ENCODE results near the gene A2ML1.
"Not testable (repeated sequence)": the region's sequence is repeated elsewhere in the genome, so short reads cannot be mapped to it uniquely, and the experiment has no call there.

A2ML1 gene

GRCh38 chr12:8841778-8842177 lies 19.4 kb downstream of the A2ML1 start:
- no peak overlapping the region for H3K27ac ChIP-seq
- TF ChIP-seq, protein P1, sequence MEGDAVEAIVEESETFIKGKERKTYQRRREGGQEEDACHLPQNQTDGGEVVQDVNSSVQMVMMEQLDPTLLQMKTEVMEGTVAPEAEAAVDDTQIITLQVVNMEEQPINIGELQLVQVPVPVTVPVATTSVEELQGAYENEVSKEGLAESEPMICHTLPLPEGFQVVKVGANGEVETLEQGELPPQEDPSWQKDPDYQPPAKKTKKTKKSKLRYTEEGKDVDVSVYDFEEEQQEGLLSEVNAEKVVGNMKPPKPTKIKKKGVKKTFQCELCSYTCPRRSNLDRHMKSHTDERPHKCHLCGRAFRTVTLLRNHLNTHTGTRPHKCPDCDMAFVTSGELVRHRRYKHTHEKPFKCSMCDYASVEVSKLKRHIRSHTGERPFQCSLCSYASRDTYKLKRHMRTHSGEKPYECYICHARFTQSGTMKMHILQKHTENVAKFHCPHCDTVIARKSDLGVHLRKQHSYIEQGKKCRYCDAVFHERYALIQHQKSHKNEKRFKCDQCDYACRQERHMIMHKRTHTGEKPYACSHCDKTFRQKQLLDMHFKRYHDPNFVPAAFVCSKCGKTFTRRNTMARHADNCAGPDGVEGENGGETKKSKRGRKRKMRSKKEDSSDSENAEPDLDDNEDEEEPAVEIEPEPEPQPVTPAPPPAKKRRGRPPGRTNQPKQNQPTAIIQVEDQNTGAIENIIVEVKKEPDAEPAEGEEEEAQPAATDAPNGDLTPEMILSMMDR (conservative IDR thresholded peaks at IDR 0.05; ENCODE audit: low read depth): no peak
- ChIA-PET POLR2A (ENCODE audit: low non-redundant PET) (no interaction called here), CTCF (no interaction called here)
- no peak for DNase-seq (ENCODE audit: low spot score)

DNA sequence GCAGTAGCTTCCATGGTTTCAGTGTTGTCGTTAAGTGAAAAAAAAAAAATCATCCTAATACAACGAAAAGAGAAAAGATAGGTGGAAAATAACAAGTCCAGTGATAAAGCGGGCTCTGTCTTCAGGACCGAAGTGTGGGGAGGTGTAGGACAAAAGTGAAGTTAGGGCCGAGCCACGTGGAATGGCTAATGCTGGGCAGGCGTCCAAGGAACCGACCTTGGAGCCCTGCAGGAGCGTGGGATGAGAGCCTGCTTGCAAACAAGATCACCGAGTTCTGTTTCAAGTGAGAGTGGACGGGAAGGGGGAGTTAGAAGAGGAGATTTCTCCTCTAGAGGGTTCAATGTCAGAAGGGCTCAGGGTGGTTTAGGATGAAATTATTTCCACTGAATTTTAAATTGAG lies 22.2 kb downstream of the A2ML1 start:
- TF ChIP-seq, protein P1 (conservative IDR thresholded peaks at IDR 0.05; ENCODE audit: low read depth): no peak
- CTCF ChIA-PET: interaction anchor here (0.7 kb wide), 1 partner anchor 63 kb away, joined by 3 read pairs; no protein-coding TSS in a partner anchor
- no peak for DNase-seq (ENCODE audit: low spot score)
- no peak overlapping the region for H3K27ac ChIP-seq
- POLR2A ChIA-PET (ENCODE audit: low non-redundant PET): no interaction called here

DNA sequence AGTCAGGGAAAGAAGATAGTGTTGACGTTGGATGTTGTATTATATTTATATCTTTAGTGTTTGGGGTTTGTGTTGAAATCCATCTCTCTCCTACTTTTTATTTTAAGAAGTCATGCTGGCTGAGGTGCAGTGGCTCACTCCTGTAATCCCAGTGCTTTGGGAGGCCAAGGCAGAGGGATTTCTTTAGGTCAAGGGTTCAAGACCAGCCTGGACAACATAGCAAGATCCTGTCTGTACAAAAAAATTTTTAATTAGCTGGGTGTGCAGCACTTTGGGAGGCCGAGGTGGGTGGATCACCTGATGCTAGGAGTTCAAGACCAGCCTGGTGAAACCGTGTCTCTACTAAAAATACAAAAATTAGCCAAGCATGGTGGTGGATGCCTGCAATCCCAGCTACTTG lies 23.9 kb downstream of the A2ML1 start:
- TF ChIP-seq, protein P1 (conservative IDR thresholded peaks at IDR 0.05; ENCODE audit: low read depth): no peak
- DNase-seq (ENCODE audit: low spot score): no peak
- CTCF ChIA-PET: no interaction called here

GRCh38 chr12:8847435-8847834 lies 25.0 kb downstream of the A2ML1 start:
- POLR2A ChIA-PET (ENCODE audit: low non-redundant PET): no interaction called here
- no peak overlapping the region for H3K27ac ChIP-seq
- TF ChIP-seq, protein P1 (conservative IDR thresholded peaks at IDR 0.05; ENCODE audit: low read depth): no peak
- no peak for DNase-seq (ENCODE audit: low spot score)
- CTCF ChIA-PET: no interaction called here

More for the DNA sequence above, 23.9 kb downstream of the A2ML1 start:
- POLR2A ChIA-PET (ENCODE audit: low non-redundant PET): no interaction called here
- H3K27ac ChIP-seq: no peak overlapping the region

GRCh38 chr12:8849876-8850275 lies 27.5 kb downstream of the A2ML1 start:
- no peak overlapping the region for H3K27ac ChIP-seq
- CTCF ChIA-PET: interaction anchor here (0.9 kb wide), 1 partner anchor 11 kb away, joined by 3 read pairs; no protein-coding TSS in a partner anchor
- TF ChIP-seq, protein P1 (conservative IDR thresholded peaks at IDR 0.05; ENCODE audit: low read depth): no peak
- DNase-seq (ENCODE audit: low spot score): no peak
- POLR2A ChIA-PET (ENCODE audit: low non-redundant PET): interaction anchor here (0.6 kb wide), 1 partner anchor 14 kb away, joined by 5 read pairs; no protein-coding TSS in a partner anchor

GRCh38 chr12:8852119-8852518 lies 29.7 kb downstream of the A2ML1 start:
- ChIA-PET CTCF (no interaction called here), POLR2A (ENCODE audit: low non-redundant PET) (no interaction called here)
- no peak for DNase-seq (ENCODE audit: low spot score)
- TF ChIP-seq, protein P1 (conservative IDR thresholded peaks at IDR 0.05; ENCODE audit: low read depth): no peak
- no peak overlapping the region for H3K27ac ChIP-seq

DNA sequence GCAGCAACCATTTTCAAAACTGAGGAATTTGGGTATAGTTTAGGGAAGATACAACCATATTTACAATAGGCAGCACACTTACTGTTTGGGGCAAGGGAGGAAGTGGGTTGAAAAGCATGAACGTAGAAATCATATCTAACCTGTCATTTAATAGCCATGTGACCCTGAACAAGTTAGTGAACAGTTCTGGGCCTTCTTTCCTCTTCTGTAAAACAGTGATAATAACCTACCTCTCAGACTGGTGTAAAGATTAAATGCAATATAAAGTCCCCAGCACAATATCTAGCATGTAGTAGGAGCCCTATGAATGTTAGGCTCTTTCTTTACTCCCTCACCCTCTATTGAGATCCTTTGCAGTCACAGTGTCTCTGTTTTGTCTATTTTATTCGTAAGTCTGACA lies 33.5 kb downstream of the A2ML1 start:
- no peak overlapping the region for H3K27ac ChIP-seq
- CTCF ChIA-PET: no interaction called here
- no peak for DNase-seq (ENCODE audit: low spot score)
- TF ChIP-seq, protein P1 (conservative IDR thresholded peaks at IDR 0.05; ENCODE audit: low read depth): no peak
- POLR2A ChIA-PET (ENCODE audit: low non-redundant PET): no interaction called here

DNA sequence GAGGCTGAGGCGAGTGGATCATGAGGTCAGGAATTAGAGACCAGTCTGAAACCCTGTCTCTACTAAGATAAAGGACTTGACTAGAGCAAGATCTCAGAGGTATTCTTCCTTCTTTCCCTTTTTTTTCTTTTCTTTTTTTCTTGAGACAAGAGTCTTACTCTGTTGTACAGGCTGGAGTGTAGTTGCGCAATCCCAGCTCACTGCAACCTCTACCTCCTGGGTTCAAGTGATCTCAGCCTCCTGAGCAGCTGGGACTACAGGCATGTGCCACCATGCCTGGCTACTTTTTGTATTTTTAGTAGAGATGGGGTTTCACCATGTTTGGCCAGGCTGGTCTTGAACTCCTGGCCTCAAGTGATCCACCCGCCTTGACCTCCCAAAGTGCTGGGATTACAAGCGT lies 37.0 kb downstream of the A2ML1 start:
- DNase-seq (ENCODE audit: low spot score); H3K27ac ChIP-seq; POLR2A ChIA-PET (ENCODE audit: low non-redundant PET): not testable (repeated sequence)
- CTCF ChIA-PET: interaction anchor here (0.6 to 2.2 kb wide), 5 partner anchors 20 to 180 kb away, joined by 4 to 11 read pairs (median 6); no protein-coding TSS in a partner anchor
